GM18858 (cell line): ENCODE measurements around the gene EVI5.
"Not testable (repeated sequence)": the region's sequence is repeated elsewhere in the genome, so short reads cannot be mapped to it uniquely, and the experiment has no call there.

Source experiments
- ATAC-seq: cut with Tn5 transposase; IDR thresholded peaks from one replicate; pipeline ENCODE4 v1.9.1; 2021; ENCODE audit not compliant: unreplicated experiment

The EVI5 gene

GRCh38 chr1:92749024-92749634 lies 35.8 kb downstream of the EVI5 start:
- ATAC-seq: no peak

- no peak for ATAC-seq
These were observed 36.8 kb downstream of the EVI5 start for GRCh38 chr1:92748138-92748537.

GRCh38 chr1:92747735-92748134 lies 37.2 kb downstream of the EVI5 start:
- no peak for ATAC-seq

GRCh38 chr1:92746255-92746654 lies 38.7 kb downstream of the EVI5 start:
- ATAC-seq: not testable (repeated sequence)

- no peak for ATAC-seq
These were observed 41.7 kb downstream of the EVI5 start for GRCh38 chr1:92743221-92743620.

GRCh38 chr1:92739669-92740524 lies 45.0 kb downstream of the EVI5 start:
- no peak for ATAC-seq

GRCh38 chr1:92736395-92736794 lies 48.5 kb downstream of the EVI5 start:
- peak; percentile 42 for ATAC-seq

GRCh38 chr1:92730476-92730875 lies 54.4 kb downstream of the EVI5 start:
- ATAC-seq: no peak

GRCh38 chr1:92728697-92729096 lies 56.2 kb downstream of the EVI5 start:
- ATAC-seq: no peak

- ATAC-seq: not testable (repeated sequence)
These were observed 61.2 kb downstream of the EVI5 start for GRCh38 chr1:92723713-92724112.

- ATAC-seq: no peak
These were observed 63.0 kb downstream of the EVI5 start for GRCh38 chr1:92721886-92722285.

- not testable (repeated sequence) for ATAC-seq
These were observed 63.8 kb downstream of the EVI5 start for GRCh38 chr1:92721157-92721556.

GRCh38 chr1:92715476-92715951 lies 69.4 kb downstream of the EVI5 start:
- ATAC-seq: not testable (repeated sequence)

GRCh38 chr1:92713939-92714338 lies 71.0 kb downstream of the EVI5 start:
- ATAC-seq: no peak

- no peak for ATAC-seq
These were observed 73.3 kb downstream of the EVI5 start for GRCh38 chr1:92711473-92712165.

GRCh38 chr1:92709738-92710137 lies 75.2 kb downstream of the EVI5 start:
- ATAC-seq: no peak

- no peak for ATAC-seq
These were observed 76.4 kb downstream of the EVI5 start for GRCh38 chr1:92708368-92708950.

- no peak for ATAC-seq
These were observed 77.2 kb downstream of the EVI5 start for GRCh38 chr1:92707709-92708108.

- no peak for ATAC-seq
These were observed 77.6 kb downstream of the EVI5 start for GRCh38 chr1:92707292-92707691.

- ATAC-seq: no peak
These were observed 79.5 kb downstream of the EVI5 start for GRCh38 chr1:92705446-92705845.

GRCh38 chr1:92701147-92701546 lies 83.8 kb downstream of the EVI5 start:
- no peak for ATAC-seq
